SK-MEL-5 (cell line): ENCODE data around the gene LAG3. TPM values are rescaled to one million over a fixed set of nuclear protein-coding genes. Genes with fewer than 3 reads are reported as not detected.

Experiments
- DNase-seq: peaks from one replicate; pipeline ENCODE4 v3.0.0-alpha.2; 2016; ENCODE audit warnings: low read depth, low spot score
- in situ Hi-C: cut with HindIII; loops from 2 replicates; pipeline ENCODE4 v1.10.0; 2016; ENCODE audit warnings: low sequenced_read_pairs, high pct_unique_total_duplicates, low pct_unique_long_range_greater_than_20kb
- total RNA-seq: library from RNA; depleted of rRNA; stranded (reverse); fragments of >200 nt; shearing (Covaris generic); gene quantifications from 2 replicates; pipeline ENCODE4 v1.2.3, GENCODE V29; 2014

LAG3 gene
- total RNA-seq, 1 experiment from 2014 or later, result not detected

GRCh38 chr12:6768437-6768914, 3.8 kb upstream of the LAG3 start:
- no peak for DNase-seq
- in situ Hi-C loops, result no loop called here

GRCh38 chr12:6768990-6769389, 3.3 kb upstream of the LAG3 start:
- peak; percentile 34 for DNase-seq
- in situ Hi-C loops, result no loop called here

- in situ Hi-C loops, result no loop called here
- no peak for DNase-seq
Measured at GRCh38 chr12:6769666-6770065, 2.7 kb upstream of the LAG3 start.

GRCh38 chr12:6770094-6770493, 2.2 kb upstream of the LAG3 start:
- no peak for DNase-seq
- in situ Hi-C loops, result no loop called here

- no peak for DNase-seq
- in situ Hi-C loops, result no loop called here
Measured at GRCh38 chr12:6770600-6770999, 1.7 kb upstream of the LAG3 start.

- DNase-seq, result no peak
- in situ Hi-C loops, result no loop called here
Measured at GRCh38 chr12:6771091-6771495, 1.2 kb upstream of the LAG3 start.

GRCh38 chr12:6771509-6772330, 600 bp upstream of the LAG3 start:
- in situ Hi-C loops, result no loop called here
- DNase-seq, result no peak

- in situ Hi-C loops, result no loop called here
- no peak for DNase-seq
Measured at GRCh38 chr12:6772726-6773589, 638 bp downstream of the LAG3 start.

- in situ Hi-C loops, result no loop called here
- no peak for DNase-seq
Measured at GRCh38 chr12:6773590-6774351, 1.5 kb downstream of the LAG3 start.

- in situ Hi-C loops, result no loop called here
- no peak for DNase-seq
Measured at GRCh38 chr12:6774499-6775062, 2.3 kb downstream of the LAG3 start.

GRCh38 chr12:6775185-6776174, 3.2 kb downstream of the LAG3 start:
- DNase-seq, result no peak
- in situ Hi-C loops, result no loop called here

- in situ Hi-C loops, result no loop called here
- DNase-seq, result no peak
Measured at GRCh38 chr12:6777386-6777785, 5.1 kb downstream of the LAG3 start.

- peak; percentile 14 for DNase-seq
- in situ Hi-C loops, result no loop called here
Measured at GRCh38 chr12:6778217-6778573, 5.9 kb downstream of the LAG3 start.

- in situ Hi-C loops, result no loop called here
- peak; percentile 96 for DNase-seq
Measured at GRCh38 chr12:6778574-6779550, 6.5 kb downstream of the LAG3 start.

GRCh38 chr12:6779708-6780432, 7.5 kb downstream of the LAG3 start:
- in situ Hi-C loops, result no loop called here
- no peak for DNase-seq
